Measurements from ENCODE around the gene LRCH3.

- TF ChIP-seq FOXA1 (IDR thresholded peaks at IDR 0.05) (no peak), CTBP1 (IDR thresholded peaks at IDR 0.05; ENCODE audit: borderline replicate concordance) (no peak), ZNF384 (IDR thresholded peaks at IDR 0.05) (no peak), BHLHE40 (IDR thresholded peaks at IDR 0.05; ENCODE audit: borderline replicate concordance) (no peak), HDGF (IDR thresholded peaks at IDR 0.05; ENCODE audit: borderline replicate concordance) (no peak), SUZ12 (IDR thresholded peaks at IDR 0.05) (no peak), NFRKB (IDR thresholded peaks at IDR 0.05) (no peak), PKNOX1 (IDR thresholded peaks at IDR 0.05) (no peak), TARDBP (IDR thresholded peaks at IDR 0.05) (no peak), SP1 (IDR thresholded peaks at IDR 0.05) (no peak), FOXM1 (IDR thresholded peaks at IDR 0.05; ENCODE audit: borderline replicate concordance) (no peak), FOXK2 (IDR thresholded peaks at IDR 0.05) (no peak), ARNT (IDR thresholded peaks at IDR 0.05) (no peak)
Observed at GRCh38 chr3:197896421-197896820, 105.4 kb downstream of the LRCH3 start.
